RWPE2 (cell line): Measurements from ENCODE around the gene SS18.

Source experiments
- ATAC-seq: fragments of 200-7000 bp; cut with Tn5 transposase; 3 replicates; pipeline ENCODE4 v1.9.1; 2021; ENCODE audit warnings: low read depth
- DNase-seq: peaks from one replicate; pipeline ENCODE4 v3.0.0-alpha.2; 2020; ENCODE audit warnings: low spot score
- H3K27ac ChIP-seq: fragments of 450-650 bp; 2 replicates; pipeline ENCODE4 v1.5.1; 2017; ENCODE audit warnings: mild to moderate bottlenecking; ENCODE audit not compliant: poor library complexity, severe bottlenecking
- H3K27me3 ChIP-seq: fragments of 250-450 bp; sonication (Bioruptor Pico); 2 replicates; pipeline ENCODE4 v1.5.1; 2021; ENCODE audit warnings: mild to moderate bottlenecking, moderate library complexity; ENCODE audit not compliant: insufficient read depth, poor library complexity, severe bottlenecking
- H3K36me3 ChIP-seq: fragments of 250-450 bp; sonication (Bioruptor Pico); 2 replicates; pipeline ENCODE4 v1.5.1; 2020; ENCODE audit warnings: low read depth, mild to moderate bottlenecking, moderate library complexity
- H3K4me1 ChIP-seq: fragments of 250-450 bp; sonication (Bioruptor Pico); 2 replicates; pipeline ENCODE4 v1.5.1; 2021; ENCODE audit warnings: mild to moderate bottlenecking, moderate library complexity; ENCODE audit not compliant: insufficient read depth, poor library complexity, severe bottlenecking
- H3K4me3 ChIP-seq: fragments of 250-450 bp; sonication (Bioruptor Pico); 2 replicates; pipeline ENCODE4 v1.5.1; 2021; ENCODE audit warnings: mild to moderate bottlenecking, moderate library complexity; ENCODE audit not compliant: severe bottlenecking
- H3K9me3 ChIP-seq: fragments of 250-450 bp; sonication (Bioruptor Pico); 2 replicates; pipeline ENCODE4 v1.5.1; 2021; ENCODE audit warnings: mild to moderate bottlenecking, moderate library complexity; ENCODE audit not compliant: severe bottlenecking
- CTCF ChIP-seq: fragments of 450-650 bp; IDR thresholded peaks from one replicate; pipeline ENCODE4 v1.5.1; 2017; ENCODE audit warnings: mild to moderate bottlenecking, moderate library complexity; ENCODE audit not compliant: poor library complexity, severe bottlenecking

SS18 gene

GRCh38 chr18:26022585-26022984 is 67.8 kb downstream of the SS18 start:
- Histone ChIP-seq H3K36me3 (peaks cover 93% of the 10 kb centered on the region), H3K9me3 (peaks cover 2% of the 10 kb centered on the region), H3K27ac (no peak overlapping the region), H3K4me1 (no peaks in the 10 kb centered on the region), H3K4me3 (no peak overlapping the region), H3K27me3 (no peaks in the 10 kb centered on the region)
- ATAC-seq (no peak), DNase-seq (no peak)
- no peak for TF ChIP-seq CTCF

- peaks cover 93% of the 10 kb centered on the region for H3K36me3 ChIP-seq
- ATAC-seq (no peak), DNase-seq (no peak)
- H3K9me3 ChIP-seq = peaks cover 2% of the 10 kb centered on the region
- no peak for TF ChIP-seq CTCF
- H3K27ac ChIP-seq = no peak overlapping the region
- no peak overlapping the region for H3K4me3 ChIP-seq
- H3K4me1 ChIP-seq = no peaks in the 10 kb centered on the region
- no peaks in the 10 kb centered on the region for H3K27me3 ChIP-seq
Measured at GRCh38 chr18:26021061-26021754, 69.2 kb downstream of the SS18 start.

- no peak overlapping the region for H3K4me3 ChIP-seq
- peaks cover 95% of the 10 kb centered on the region for H3K36me3 ChIP-seq
- no peak overlapping the region for H3K27ac ChIP-seq
- no peaks in the 10 kb centered on the region for H3K4me1 ChIP-seq
- no peak for TF ChIP-seq CTCF
- H3K27me3 ChIP-seq = no peaks in the 10 kb centered on the region
- ATAC-seq = no peak
- peaks cover 2% of the 10 kb centered on the region for H3K9me3 ChIP-seq
- no peak for DNase-seq
Measured at GRCh38 chr18:26017929-26018328, 72.5 kb downstream of the SS18 start.

GRCh38 chr18:26014462-26014861 is 76.0 kb downstream of the SS18 start:
- Histone ChIP-seq H3K4me3 (no peak overlapping the region), H3K9me3 (peaks cover 2% of the 10 kb centered on the region), H3K27me3 (no peaks in the 10 kb centered on the region), H3K27ac (no peak overlapping the region), H3K36me3 (peaks cover 72% of the 10 kb centered on the region), H3K4me1 (no peaks in the 10 kb centered on the region)
- ATAC-seq (no peak), DNase-seq (no peak)
- TF ChIP-seq CTCF = no peak

GRCh38 chr18:26008619-26009018 is 81.8 kb downstream of the SS18 start:
- ATAC-seq (no peak), DNase-seq (no peak)
- Histone ChIP-seq H3K4me1 (no peaks in the 10 kb centered on the region), H3K27ac (no peak overlapping the region), H3K4me3 (no peak overlapping the region), H3K27me3 (no peaks in the 10 kb centered on the region), H3K9me3 (no peaks in the 10 kb centered on the region), H3K36me3 (peaks cover 17% of the 10 kb centered on the region)
- TF ChIP-seq CTCF = no peak
